Stimulated activated CD8-positive, alpha-beta memory T cell treated with anti-CD3 and anti-CD28 coated beads, Interleukin-12 subunit alpha, Interleukin-12 subunit beta, amount 100 ng/mL, for 1 hour (primary cell): ENCODE data around the gene HSPBAP1.
"Not testable (repeated sequence)": the region's sequence is repeated elsewhere in the genome, so short reads cannot be mapped to it uniquely, and the experiment has no call there.

ENCODE experiments used
- DNase-seq: peaks from one replicate; pipeline ENCODE4 v3.0.0-alpha.2; 2020; ENCODE audit warnings: low read depth

The HSPBAP1 gene

GRCh38 chr3:122739172-122739571, 54.5 kb downstream of the HSPBAP1 start:
- no peak for DNase-seq

GRCh38 chr3:122732682-122733525, 60.7 kb downstream of the HSPBAP1 start:
- not testable (repeated sequence) for DNase-seq

GRCh38 chr3:122730240-122730639, 63.4 kb downstream of the HSPBAP1 start:
- DNase-seq: no peak

- no peak for DNase-seq
Observed at GRCh38 chr3:122728756-122729514, 64.7 kb downstream of the HSPBAP1 start.

- DNase-seq: no peak
Observed at GRCh38 chr3:122728186-122728585, 65.4 kb downstream of the HSPBAP1 start.

- no peak for DNase-seq
Observed at GRCh38 chr3:122727766-122728165, 65.9 kb downstream of the HSPBAP1 start.

GRCh38 chr3:122727294-122727693, 66.3 kb downstream of the HSPBAP1 start:
- DNase-seq: no peak

GRCh38 chr3:122725106-122725505, 68.5 kb downstream of the HSPBAP1 start:
- DNase-seq: no peak

GRCh38 chr3:122719273-122719921, 74.2 kb downstream of the HSPBAP1 start:
- DNase-seq: no peak

GRCh38 chr3:122716667-122717066, 77.0 kb downstream of the HSPBAP1 start:
- DNase-seq: no peak

GRCh38 chr3:122714273-122714672, 79.4 kb downstream of the HSPBAP1 start:
- DNase-seq: no peak

- DNase-seq: not testable (repeated sequence)
Observed at GRCh38 chr3:122710616-122711251, 82.9 kb downstream of the HSPBAP1 start.

GRCh38 chr3:122705379-122705778, 88.3 kb downstream of the HSPBAP1 start:
- no peak for DNase-seq

GRCh38 chr3:122700193-122700592, 93.4 kb downstream of the HSPBAP1 start:
- DNase-seq: no peak

GRCh38 chr3:122697952-122698620, 95.5 kb downstream of the HSPBAP1 start:
- no peak for DNase-seq

GRCh38 chr3:122695927-122696561, 97.6 kb downstream of the HSPBAP1 start:
- DNase-seq: no peak

GRCh38 chr3:122694966-122695365, 98.7 kb downstream of the HSPBAP1 start:
- DNase-seq: no peak

- no peak for DNase-seq
Observed at GRCh38 chr3:122692674-122693073, 101.0 kb downstream of the HSPBAP1 start.

GRCh38 chr3:122691195-122691594, 102.4 kb downstream of the HSPBAP1 start:
- DNase-seq: no peak

GRCh38 chr3:122690096-122690495, 103.5 kb downstream of the HSPBAP1 start:
- no peak for DNase-seq
